Epithelial cell of esophagus (primary cell): ENCODE results near the gene SLC44A1.
A peak's percentile ranks its signal among the peaks of the same experiment; 100 is the strongest.

Source experiments
- DNase-seq: peaks from one replicate; pipeline ENCODE4 v3.0.0; 2010; ENCODE audit warnings: low read depth
- H3K4me3 ChIP-seq: 2 replicates; pipeline ENCODE4 v1.5.1; 2011; ENCODE audit warnings: mild to moderate bottlenecking, low read length, control low read depth
- TF ChIP-seq, protein P1 (sequence below): IDR thresholded peaks from 2 replicates; pipeline ENCODE4 v1.5.1; 2011; ENCODE audit warnings: low read depth, mild to moderate bottlenecking, low read length, control low read depth, inconsistent platforms; ENCODE audit not compliant: insufficient read depth; ENCODE audit errors: missing control alignments

SLC44A1 gene

DNA sequence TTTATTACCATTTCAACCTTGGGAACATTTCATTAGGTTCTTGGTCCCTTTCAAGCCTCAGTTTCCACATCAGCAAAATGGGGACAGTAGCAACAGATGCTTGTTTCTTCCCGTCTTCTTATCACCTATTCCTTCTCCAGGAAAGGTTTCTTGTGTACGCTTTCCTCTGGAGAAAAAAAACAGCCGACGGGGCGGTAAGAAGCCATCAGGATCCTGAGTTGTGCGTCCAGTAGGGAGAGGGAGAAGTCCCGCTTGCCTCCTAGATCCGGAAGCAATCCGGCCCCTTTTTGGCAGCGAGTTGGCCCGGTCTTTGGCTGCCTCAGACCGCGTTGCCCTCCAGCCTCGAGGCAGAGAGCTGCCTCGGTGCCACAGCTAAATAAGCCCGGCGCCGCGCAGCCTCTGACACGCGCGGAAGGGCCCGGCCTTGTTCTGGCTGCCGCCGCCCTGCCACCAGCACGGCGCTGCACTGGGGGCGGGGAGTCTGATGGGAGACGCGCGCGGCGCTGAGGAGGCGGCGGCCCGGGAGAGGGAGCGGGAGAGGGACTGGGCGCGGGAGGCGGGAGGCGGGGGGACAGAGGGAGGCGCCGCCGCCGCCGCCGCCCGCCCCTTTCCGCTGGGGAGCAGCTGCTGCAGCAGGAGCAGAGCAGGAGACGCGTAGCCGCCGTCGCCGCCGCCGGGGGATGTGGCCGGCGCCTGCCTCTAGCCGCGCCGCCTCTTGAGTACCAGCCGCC, at the start of gene SLC44A1:
TSS of gene SLC44A1 (plus strand) at position 649 of the 731 bp plus-strand sequence. CDS start 218 bp downstream, outside the sequence.
- peak within 1 kb of the TSS; percentile 82 for H3K4me3 ChIP-seq
- DNase-seq, result peak; percentile 98
- TF ChIP-seq, protein P1, sequence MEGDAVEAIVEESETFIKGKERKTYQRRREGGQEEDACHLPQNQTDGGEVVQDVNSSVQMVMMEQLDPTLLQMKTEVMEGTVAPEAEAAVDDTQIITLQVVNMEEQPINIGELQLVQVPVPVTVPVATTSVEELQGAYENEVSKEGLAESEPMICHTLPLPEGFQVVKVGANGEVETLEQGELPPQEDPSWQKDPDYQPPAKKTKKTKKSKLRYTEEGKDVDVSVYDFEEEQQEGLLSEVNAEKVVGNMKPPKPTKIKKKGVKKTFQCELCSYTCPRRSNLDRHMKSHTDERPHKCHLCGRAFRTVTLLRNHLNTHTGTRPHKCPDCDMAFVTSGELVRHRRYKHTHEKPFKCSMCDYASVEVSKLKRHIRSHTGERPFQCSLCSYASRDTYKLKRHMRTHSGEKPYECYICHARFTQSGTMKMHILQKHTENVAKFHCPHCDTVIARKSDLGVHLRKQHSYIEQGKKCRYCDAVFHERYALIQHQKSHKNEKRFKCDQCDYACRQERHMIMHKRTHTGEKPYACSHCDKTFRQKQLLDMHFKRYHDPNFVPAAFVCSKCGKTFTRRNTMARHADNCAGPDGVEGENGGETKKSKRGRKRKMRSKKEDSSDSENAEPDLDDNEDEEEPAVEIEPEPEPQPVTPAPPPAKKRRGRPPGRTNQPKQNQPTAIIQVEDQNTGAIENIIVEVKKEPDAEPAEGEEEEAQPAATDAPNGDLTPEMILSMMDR, result no peak

DNA sequence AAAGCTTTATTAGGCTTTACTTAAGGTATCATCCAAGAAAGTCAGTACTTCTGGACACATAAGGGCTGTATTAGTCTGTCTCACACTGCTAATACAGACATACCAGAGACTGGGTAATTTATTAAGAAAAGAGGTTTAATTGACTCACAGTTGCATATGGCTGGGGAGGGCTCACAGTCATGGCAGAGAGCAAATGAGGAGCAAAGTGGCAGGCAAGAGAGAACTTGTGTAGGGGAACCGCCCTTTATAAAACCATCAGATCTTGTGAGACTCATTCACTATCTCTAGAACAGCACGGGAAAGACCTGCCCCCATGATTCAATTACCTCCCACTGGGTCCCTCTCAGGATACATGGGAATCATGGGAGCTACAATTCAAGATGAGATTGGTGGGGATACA, 49.2 kb upstream of the SLC44A1 start:
- TF ChIP-seq, protein P1, result no peak
- no peak overlapping the region for H3K4me3 ChIP-seq
- DNase-seq, result peak; percentile 69

DNA sequence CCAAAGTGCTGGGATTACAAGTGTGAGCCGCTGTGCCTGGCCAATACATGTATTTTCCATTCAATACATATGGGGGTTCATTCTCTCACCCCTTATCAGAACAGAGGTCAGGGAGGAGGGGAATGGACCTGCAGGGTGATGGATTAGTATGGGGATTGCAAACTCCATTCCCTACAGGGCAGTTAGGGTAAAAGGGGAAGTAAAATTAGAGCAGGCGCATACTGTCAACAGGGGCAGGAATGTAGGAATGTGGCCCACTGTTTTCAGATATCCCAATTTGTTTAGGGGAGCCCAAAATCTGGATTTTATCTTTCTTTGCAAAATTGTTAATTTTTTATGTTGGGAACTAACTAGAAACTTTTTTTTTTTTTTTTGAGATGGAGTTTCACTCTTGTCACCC, 46.4 kb upstream of the SLC44A1 start:
- H3K4me3 ChIP-seq, result no peak overlapping the region
- TF ChIP-seq, protein P1, result no peak
- DNase-seq, result no peak

DNA sequence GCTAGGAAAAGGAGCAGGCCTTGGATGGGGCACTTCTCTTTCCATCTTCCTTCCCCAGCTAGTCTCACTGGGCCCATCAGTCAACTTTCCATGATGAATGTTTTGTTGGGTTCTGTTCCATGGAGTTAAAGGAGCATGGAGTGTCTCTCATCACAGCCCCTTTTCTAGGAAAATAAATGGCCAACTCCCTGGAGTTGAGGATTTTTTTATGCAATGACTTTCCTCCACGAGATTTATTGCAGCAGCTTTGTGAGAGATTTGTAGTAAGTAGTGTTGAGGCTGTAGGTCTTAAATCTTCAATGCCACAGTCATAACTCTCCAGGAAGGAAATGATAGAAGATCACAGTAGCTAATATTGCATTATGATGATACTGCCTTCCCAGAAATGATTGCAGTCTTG, 45.6 kb upstream of the SLC44A1 start:
- H3K4me3 ChIP-seq, result no peak overlapping the region
- TF ChIP-seq, protein P1, result no peak
- DNase-seq, result no peak

DNA sequence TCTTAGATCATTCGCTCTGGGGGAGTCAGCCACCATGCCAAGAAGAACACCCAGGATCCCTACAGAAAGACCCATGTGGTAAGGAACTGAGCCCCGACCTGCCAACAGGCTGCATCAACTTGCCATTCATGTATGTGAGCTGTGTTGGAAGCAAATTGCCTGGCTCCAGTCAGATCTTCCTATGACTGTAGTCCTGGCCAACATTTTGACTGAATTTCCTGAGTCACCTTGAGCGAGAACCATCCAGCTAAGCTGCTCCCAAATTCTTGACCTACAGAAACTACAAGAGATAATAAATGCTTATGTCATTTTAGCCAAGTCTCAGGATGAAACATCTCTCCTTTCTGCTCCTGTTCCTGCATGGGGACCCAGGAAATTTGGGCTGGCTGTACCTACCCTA, 40.0 kb upstream of the SLC44A1 start:
- no peak for DNase-seq
- TF ChIP-seq, protein P1, result no peak

DNA sequence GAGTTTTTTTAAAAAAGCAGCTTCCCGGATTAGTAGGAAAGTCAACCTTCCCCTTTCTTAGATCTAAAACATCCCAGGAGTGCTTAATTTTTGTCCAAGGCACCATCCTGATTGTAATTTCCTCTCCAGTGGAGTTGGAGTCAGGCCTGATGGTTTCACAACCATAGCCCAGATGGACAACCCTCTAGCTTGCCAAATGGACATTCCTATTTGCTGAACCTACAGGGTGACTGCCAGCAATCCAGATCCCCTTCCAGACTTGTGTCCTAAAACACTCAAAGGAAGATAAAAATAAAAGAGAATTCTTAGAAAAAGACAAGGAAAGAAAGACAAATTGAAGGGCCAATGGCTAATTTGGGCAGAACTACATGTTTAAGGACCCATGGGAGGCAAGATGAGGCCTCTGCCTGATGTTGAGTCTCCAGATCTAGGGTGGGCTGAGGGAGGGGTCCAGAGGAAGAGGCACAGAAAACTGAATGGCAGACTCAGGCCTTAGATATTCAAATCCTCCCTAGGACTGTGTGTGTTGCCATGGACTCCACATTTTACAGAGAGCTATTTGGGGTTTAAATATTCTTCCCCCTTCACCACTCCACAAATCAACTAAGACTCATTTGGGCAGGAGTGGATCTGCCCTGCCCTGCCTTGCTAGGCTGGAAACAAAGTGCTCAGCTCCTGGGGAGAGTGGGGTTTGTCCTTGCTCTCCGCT, 38.5 kb upstream of the SLC44A1 start:
- TF ChIP-seq, protein P1, result no peak
- peak; percentile 16 for DNase-seq
- H3K4me3 ChIP-seq, result no peak overlapping the region

More for the DNA sequence above, 40.0 kb upstream of the SLC44A1 start:
- no peak overlapping the region for H3K4me3 ChIP-seq
